ENCODE results near the gene ASIC4. TPM values are rescaled to one million over a fixed set of nuclear protein-coding genes. Genes with fewer than 3 reads are reported as not detected.

Gene ASIC4
- polyA plus RNA-seq, 1 donor (not counting 4 experiments of a cell fraction or from before 2014, with no cell fraction given) = not detected

DNA sequence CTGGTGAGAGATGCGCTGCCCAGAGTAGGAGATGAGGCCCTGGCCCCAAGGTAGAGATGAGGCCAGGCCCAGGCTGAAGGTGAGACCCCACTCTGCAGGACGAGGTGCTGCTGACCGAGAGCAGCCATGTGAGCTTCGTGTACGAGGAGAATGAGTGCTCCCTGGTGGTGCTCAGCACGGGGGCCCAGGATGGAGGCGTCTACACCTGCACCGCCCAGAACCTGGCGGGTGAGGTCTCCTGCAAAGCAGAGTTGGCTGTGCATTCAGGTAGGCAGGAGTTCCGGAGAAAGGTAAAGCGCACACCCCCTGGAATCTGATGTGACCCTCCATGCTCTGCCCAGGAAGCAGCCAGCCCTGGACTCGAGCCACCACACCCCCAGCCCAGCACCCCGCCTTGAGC lies 37.1 kb upstream of the ASIC4 start:
- dilution Hi-C loops (cut with MboI; ENCODE audit: extremely low pct_ligation_motif_present, low sequenced_read_pairs) = no loop called here
- no peak for FAIRE-seq
- H3K27ac ChIP-seq (ENCODE audit: control insufficient read depth, insufficient read depth, low read length) = no peak overlapping the region

DNA sequence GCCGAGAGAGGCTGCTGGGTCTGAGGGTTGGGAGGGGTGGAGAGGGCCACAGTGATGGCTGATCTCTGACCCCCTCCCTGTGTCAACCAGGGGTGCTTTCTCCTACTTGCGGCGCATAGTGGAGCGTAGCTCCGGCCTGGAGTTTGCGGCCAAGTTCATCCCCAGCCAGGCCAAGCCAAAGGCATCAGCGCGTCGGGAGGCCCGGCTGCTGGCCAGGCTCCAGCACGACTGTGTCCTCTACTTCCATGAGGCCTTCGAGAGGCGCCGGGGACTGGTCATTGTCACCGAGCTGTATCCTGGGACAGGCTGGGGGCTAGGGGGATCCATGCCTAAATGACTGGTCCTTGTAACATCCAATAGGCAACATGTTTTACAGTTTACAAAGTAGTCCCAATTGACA lies 36.5 kb upstream of the ASIC4 start:
- Histone ChIP-seq H3K9me1 (ENCODE audit: control insufficient read depth, extremely low read depth, insufficient read depth, low read length) (no peaks in the 10 kb centered on the region), H3K27me3 (ENCODE audit: control insufficient read depth, extremely low read depth, insufficient read depth, low read length) (peaks cover 5% of the 10 kb centered on the region), H3K36me3 (ENCODE audit: control insufficient read depth in 2 of 2, extremely low read depth in 1 of 2, insufficient read depth in 2 of 2, low read length in 2 of 2) (peaks cover 0 to 22% of the 10 kb centered on the region in 2 experiments), H3K9me3 (ENCODE audit: control insufficient read depth, low read depth, low read length) (no peaks in the 10 kb centered on the region), H4K20me1 (ENCODE audit: control insufficient read depth, extremely low read depth, insufficient read depth, low read length) (no peaks in the 10 kb centered on the region), H3K4me3 (ENCODE audit: control insufficient read depth in 2 of 3, extremely low read depth in 1 of 3, insufficient read depth in 2 of 3, low read depth in 1 of 3, low read length in 3 of 3) (no peak overlapping the region), H2AFZ (ENCODE audit: control insufficient read depth, low read length) (no peak overlapping the region), H3K4me2 (ENCODE audit: control insufficient read depth, extremely low read depth, insufficient read depth, low read depth, low read length) (no peak overlapping the region), H3K79me2 (ENCODE audit: control insufficient read depth, insufficient read depth, low read length) (no peaks in the 10 kb centered on the region), H3K27ac (ENCODE audit: control insufficient read depth, insufficient read depth, low read length) (no peak overlapping the region), H3K9ac (ENCODE audit: control insufficient read depth, extremely low read depth, insufficient read depth, low read length) (no peak overlapping the region), H3K4me1 (ENCODE audit: control insufficient read depth, extremely low read depth, insufficient read depth, low read length) (no peaks in the 10 kb centered on the region)
- DNase-seq (ENCODE audit: low read depth, low spot score) (no peak), FAIRE-seq (no peak)
- TF ChIP-seq EZH2 (IDR thresholded peaks at IDR 0.05; ENCODE audit: low read length) = no peak
- TF ChIP-seq, protein P1, sequence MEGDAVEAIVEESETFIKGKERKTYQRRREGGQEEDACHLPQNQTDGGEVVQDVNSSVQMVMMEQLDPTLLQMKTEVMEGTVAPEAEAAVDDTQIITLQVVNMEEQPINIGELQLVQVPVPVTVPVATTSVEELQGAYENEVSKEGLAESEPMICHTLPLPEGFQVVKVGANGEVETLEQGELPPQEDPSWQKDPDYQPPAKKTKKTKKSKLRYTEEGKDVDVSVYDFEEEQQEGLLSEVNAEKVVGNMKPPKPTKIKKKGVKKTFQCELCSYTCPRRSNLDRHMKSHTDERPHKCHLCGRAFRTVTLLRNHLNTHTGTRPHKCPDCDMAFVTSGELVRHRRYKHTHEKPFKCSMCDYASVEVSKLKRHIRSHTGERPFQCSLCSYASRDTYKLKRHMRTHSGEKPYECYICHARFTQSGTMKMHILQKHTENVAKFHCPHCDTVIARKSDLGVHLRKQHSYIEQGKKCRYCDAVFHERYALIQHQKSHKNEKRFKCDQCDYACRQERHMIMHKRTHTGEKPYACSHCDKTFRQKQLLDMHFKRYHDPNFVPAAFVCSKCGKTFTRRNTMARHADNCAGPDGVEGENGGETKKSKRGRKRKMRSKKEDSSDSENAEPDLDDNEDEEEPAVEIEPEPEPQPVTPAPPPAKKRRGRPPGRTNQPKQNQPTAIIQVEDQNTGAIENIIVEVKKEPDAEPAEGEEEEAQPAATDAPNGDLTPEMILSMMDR (optimal IDR thresholded peaks at IDR 0.05 in 1 of 3, IDR thresholded peaks at IDR 0.05 in 1 of 3, conservative IDR thresholded peaks at IDR 0.05 in 1 of 3; ENCODE audit: extremely low read depth in 1 of 3, insufficient read depth in 2 of 3, low read length in 3 of 3) = no peak
- dilution Hi-C loops (cut with MboI; ENCODE audit: extremely low pct_ligation_motif_present, low sequenced_read_pairs) = no loop called here

More for the DNA sequence above, 37.1 kb upstream of the ASIC4 start:
- Histone ChIP-seq H3K4me2 (ENCODE audit: control insufficient read depth, extremely low read depth, insufficient read depth, low read depth, low read length) (no peak overlapping the region), H3K79me2 (ENCODE audit: control insufficient read depth, insufficient read depth, low read length) (no peaks in the 10 kb centered on the region), H3K9me3 (ENCODE audit: control insufficient read depth, low read depth, low read length) (no peaks in the 10 kb centered on the region), H2AFZ (ENCODE audit: control insufficient read depth, low read length) (no peak overlapping the region), H3K27me3 (ENCODE audit: control insufficient read depth, extremely low read depth, insufficient read depth, low read length) (no peaks in the 10 kb centered on the region), H4K20me1 (ENCODE audit: control insufficient read depth, extremely low read depth, insufficient read depth, low read length) (no peaks in the 10 kb centered on the region), H3K36me3 (ENCODE audit: control insufficient read depth in 2 of 2, extremely low read depth in 1 of 2, insufficient read depth in 2 of 2, low read length in 2 of 2) (peaks cover 0 to 22% of the 10 kb centered on the region in 2 experiments), H3K4me1 (ENCODE audit: control insufficient read depth, extremely low read depth, insufficient read depth, low read length) (no peaks in the 10 kb centered on the region), H3K4me3 (ENCODE audit: control insufficient read depth in 2 of 3, extremely low read depth in 1 of 3, insufficient read depth in 2 of 3, low read depth in 1 of 3, low read length in 3 of 3) (no peak overlapping the region), H3K9ac (ENCODE audit: control insufficient read depth, extremely low read depth, insufficient read depth, low read length) (no peak overlapping the region), H3K9me1 (ENCODE audit: control insufficient read depth, extremely low read depth, insufficient read depth, low read length) (no peaks in the 10 kb centered on the region)
- no peak for DNase-seq (ENCODE audit: low read depth, low spot score)
- TF ChIP-seq, protein P1 (optimal IDR thresholded peaks at IDR 0.05 in 1 of 3, IDR thresholded peaks at IDR 0.05 in 1 of 3, conservative IDR thresholded peaks at IDR 0.05 in 1 of 3; ENCODE audit: extremely low read depth in 1 of 3, insufficient read depth in 2 of 3, low read length in 3 of 3) = no peak
- no peak for TF ChIP-seq EZH2 (IDR thresholded peaks at IDR 0.05; ENCODE audit: low read length)
